Lower leg skin (tissue), 4 donors: ENCODE measurements around the gene CSNK1G1. TPM values are rescaled to one million over a fixed set of nuclear protein-coding genes. Genes with fewer than 3 reads are reported as not detected.

Experiments
- DNase-seq, 2 donors: peaks; one replicate each; pipeline ENCODE4 v3.0.0-alpha.2; 2019; ENCODE audit warnings: low spot score in 2 of 2
- H3K4me3 ChIP-seq: fragments of 200-600 bp; sonication (generic); 2 replicates; pipeline ENCODE4 v1.5.1; 2017; ENCODE audit warnings: mild to moderate bottlenecking, low read depth; ENCODE audit not compliant: poor library complexity, severe bottlenecking
- POLR2A ChIP-seq, 2 donors: fragments of 450-650 bp; IDR thresholded peaks; one replicate each; pipeline ENCODE4 v1.6.1; 2016 to 2017; ENCODE audit warnings: antibody characterized with exemption in 2 of 2, mild to moderate bottlenecking in 1 of 2, moderate library complexity in 1 of 2
- WGBS, 2 donors: methylation state at CpG; one replicate each; pipeline ENCODE4 v1.1.5; 2018; 5-methylcytosine and 5-hydroxymethylcytosine counted together
- intact Hi-C: fragments of 100-400 bp; cut with DNase I; formaldehyde crosslinking; loops from one replicate; pipeline ENCODE4 v1.15.0; 2023; ENCODE audit warnings: low total_unique reads
- total RNA-seq, 4 donors: library from RNA; depleted of rRNA; stranded (reverse); fragments of >200 nt; gene quantifications; one replicate each; pipeline ENCODE4 v1.1.0, GENCODE V29; 2016
- TF ChIP-seq, protein P1 (sequence below), 3 donors: fragments of 450-650 bp; IDR thresholded peaks; one replicate each; pipeline ENCODE4 v1.5.1; 2016; ENCODE audit warnings: antibody characterized with exemption in 3 of 3, mild to moderate bottlenecking in 3 of 3, moderate library complexity in 2 of 3

CSNK1G1 gene
- total RNA-seq, 4 donors from 2014 or later: 11.9 to 16.7 (median 14.1) TPM

DNA sequence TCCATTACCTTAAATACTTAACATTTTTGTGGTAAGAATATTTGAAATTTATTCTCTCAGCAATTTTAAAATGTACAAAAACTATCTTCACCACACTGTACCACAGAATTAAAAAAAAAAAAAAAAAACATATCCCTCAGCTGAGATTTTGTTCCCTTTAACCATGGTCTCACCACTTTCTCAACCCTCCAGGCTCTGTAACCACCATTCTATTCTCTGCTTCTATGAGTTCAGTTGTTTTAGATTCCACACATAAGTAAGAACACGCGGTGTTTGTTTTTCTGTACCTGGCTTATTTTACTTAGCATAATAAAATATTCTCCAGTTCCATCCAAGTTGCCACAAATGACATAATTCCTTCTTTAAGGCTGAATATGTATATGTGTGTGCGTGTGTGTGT lies 41.5 kb downstream of the CSNK1G1 start:
- TF ChIP-seq POLR2A (IDR thresholded peaks at IDR 0.05): no peak
- TF ChIP-seq, protein P1, sequence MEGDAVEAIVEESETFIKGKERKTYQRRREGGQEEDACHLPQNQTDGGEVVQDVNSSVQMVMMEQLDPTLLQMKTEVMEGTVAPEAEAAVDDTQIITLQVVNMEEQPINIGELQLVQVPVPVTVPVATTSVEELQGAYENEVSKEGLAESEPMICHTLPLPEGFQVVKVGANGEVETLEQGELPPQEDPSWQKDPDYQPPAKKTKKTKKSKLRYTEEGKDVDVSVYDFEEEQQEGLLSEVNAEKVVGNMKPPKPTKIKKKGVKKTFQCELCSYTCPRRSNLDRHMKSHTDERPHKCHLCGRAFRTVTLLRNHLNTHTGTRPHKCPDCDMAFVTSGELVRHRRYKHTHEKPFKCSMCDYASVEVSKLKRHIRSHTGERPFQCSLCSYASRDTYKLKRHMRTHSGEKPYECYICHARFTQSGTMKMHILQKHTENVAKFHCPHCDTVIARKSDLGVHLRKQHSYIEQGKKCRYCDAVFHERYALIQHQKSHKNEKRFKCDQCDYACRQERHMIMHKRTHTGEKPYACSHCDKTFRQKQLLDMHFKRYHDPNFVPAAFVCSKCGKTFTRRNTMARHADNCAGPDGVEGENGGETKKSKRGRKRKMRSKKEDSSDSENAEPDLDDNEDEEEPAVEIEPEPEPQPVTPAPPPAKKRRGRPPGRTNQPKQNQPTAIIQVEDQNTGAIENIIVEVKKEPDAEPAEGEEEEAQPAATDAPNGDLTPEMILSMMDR (IDR thresholded peaks at IDR 0.05): no peak
- 82 to 87% methylated on average over 3 of the region's 3 CpGs for WGBS, 2 donors
- no peak for DNase-seq
- intact Hi-C loops: no loop called here
- no peak overlapping the region for H3K4me3 ChIP-seq

DNA sequence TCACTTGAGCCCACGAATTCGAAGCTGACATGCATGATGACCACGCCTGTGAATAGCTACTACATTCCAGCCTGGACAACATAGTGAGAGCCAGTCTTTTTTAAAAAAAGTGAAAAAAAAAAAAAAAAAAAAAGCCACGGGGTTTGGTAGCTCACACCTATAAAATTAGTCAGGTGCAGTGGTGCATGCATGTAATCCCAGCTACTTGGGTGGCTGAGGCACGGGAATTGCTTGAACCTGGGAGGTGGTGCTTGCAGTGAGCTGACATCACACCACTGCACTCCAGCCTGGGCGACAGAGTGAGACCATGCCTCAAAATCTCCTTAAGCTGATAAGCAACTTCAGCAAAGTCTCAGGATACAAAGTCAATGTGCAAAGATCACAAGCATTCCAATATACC lies 44.4 kb downstream of the CSNK1G1 start:
- H3K4me3 ChIP-seq: no peak overlapping the region
- TF ChIP-seq, protein P1 (IDR thresholded peaks at IDR 0.05): no peak
- no peak for TF ChIP-seq POLR2A (IDR thresholded peaks at IDR 0.05)
- intact Hi-C loops: no loop called here
- WGBS, 2 donors: 94 to 96% methylated on average over 6 of the region's 6 CpGs
- no peak for DNase-seq

DNA sequence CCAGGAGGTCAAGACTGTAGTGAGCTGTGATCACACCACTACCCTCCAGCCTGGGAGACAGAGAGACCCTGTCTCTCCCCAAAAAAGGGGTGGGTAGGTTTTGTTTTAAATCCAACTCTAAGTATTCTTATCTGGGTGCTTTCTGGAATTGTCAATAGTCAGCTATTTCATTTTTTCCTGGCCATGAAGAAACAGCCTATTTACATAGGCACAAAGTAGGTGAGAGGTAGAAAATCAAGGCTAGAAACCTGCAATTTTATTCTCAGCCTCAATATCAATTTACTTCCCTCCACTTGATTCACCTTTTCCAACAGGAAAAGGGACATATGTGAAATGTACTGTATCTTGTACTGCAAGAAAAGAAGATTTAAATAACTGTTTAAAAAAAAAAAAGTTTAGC lies 45.9 kb downstream of the CSNK1G1 start:
- TF ChIP-seq, protein P1 (IDR thresholded peaks at IDR 0.05): no peak
- no peak for TF ChIP-seq POLR2A (IDR thresholded peaks at IDR 0.05)
- no peak overlapping the region for H3K4me3 ChIP-seq
- intact Hi-C loops: no loop called here
- no peak for DNase-seq

DNA sequence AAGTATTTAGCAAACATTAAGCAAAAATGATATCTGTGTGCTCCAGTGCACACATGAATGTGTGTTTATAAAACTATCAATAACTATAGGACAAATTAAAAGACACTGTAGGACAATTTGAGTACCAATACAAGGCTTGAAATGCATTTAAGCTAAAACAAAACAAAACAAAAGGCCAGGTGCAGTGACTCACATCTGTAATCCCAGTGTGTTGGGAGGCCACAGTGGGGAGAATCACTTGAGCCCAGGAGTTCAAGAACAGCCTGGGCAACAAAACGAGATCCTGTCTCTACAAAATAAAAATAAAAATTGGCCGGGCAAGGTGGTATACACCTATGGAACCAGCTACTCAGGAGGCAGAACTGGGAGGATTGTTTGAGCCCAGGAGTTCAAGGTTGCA lies 50.7 kb downstream of the CSNK1G1 start:
- DNase-seq: no peak
- 83 to 90% methylated on average over 2 of the region's 2 CpGs for WGBS, 2 donors
- H3K4me3 ChIP-seq: no peak overlapping the region
- TF ChIP-seq, protein P1 (IDR thresholded peaks at IDR 0.05): no peak
- no peak for TF ChIP-seq POLR2A (IDR thresholded peaks at IDR 0.05)
- intact Hi-C loops: no loop called here

DNA sequence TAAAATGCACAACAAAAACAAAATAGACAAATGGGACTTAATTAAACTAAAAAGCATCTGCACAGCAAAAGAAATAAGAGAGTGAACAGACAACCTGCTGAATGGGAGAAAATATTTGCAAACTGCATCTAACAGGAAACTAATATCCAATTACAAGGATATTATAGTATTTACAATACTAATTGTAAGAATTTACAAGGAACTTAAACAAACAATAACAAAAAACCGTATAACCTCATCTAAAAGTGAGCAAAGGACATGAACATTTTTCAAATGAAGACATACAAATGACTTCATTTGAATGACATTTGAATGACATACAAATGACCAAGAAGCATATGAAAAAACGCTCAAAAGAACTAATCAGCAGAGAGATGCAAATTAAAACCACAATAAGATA lies 66.4 kb downstream of the CSNK1G1 start:
- intact Hi-C loops: no loop called here
- DNase-seq: no peak
- WGBS, 2 donors: 74 to 81% methylated on average over 2 of the region's 2 CpGs
- no peak overlapping the region for H3K4me3 ChIP-seq
- TF ChIP-seq, protein P1 (IDR thresholded peaks at IDR 0.05): no peak
- TF ChIP-seq POLR2A (IDR thresholded peaks at IDR 0.05): no peak

DNA sequence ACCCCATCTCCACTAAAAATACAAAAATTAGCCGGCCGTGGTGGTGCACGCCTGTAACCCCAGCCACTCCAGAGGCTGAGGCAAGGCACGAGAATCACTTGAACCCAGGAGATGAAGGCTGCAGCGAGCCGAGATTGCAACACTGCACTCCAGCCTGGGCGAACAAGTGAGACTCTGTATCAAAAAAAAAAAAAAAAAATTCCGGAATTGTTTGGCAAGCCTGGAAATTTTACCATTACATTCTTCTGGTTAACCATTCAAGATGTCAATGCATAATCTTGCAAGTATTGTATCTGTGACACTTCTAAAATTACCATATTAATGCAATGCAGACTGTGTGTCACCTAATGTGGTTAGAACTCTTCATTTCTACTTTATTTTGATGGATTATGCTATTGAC lies 67.0 kb downstream of the CSNK1G1 start:
- TF ChIP-seq, protein P1 (IDR thresholded peaks at IDR 0.05): no peak
- no peak for TF ChIP-seq POLR2A (IDR thresholded peaks at IDR 0.05)
- DNase-seq: no peak
- intact Hi-C loops: no loop called here
- H3K4me3 ChIP-seq: no peak overlapping the region
- WGBS, 2 donors: 74 to 85% methylated on average over 8 of the region's 8 CpGs
